HL-60 (cell line): ENCODE results near the gene FMO3.

Experiments used
- CTCF ChIP-seq: IDR thresholded peaks from one replicate; pipeline ENCODE4 v1.5.1; 2011; ENCODE audit warnings: low read length, control low read depth, inconsistent platforms; ENCODE audit not compliant: insufficient read depth
- GABPA ChIP-seq: IDR thresholded peaks from 2 replicates; pipeline ENCODE4 v1.6.1; 2012; ENCODE audit warnings: low read depth

- TF ChIP-seq GABPA = no peak
- TF ChIP-seq CTCF = no peak
Measured at GRCh38 chr1:171122893-171123292, 32.2 kb downstream of the FMO3 start.
